WTC11 (cell line): Measurements from ENCODE around the gene CORIN.

Experiments
- ELF4 ChIP-seq: sonication (generic); formaldehyde crosslinking; IDR thresholded peaks from 2 replicates; pipeline ENCODE4 v1.8.1; 2022; ENCODE audit warnings: low read depth, mild to moderate bottlenecking, moderate library complexity, missing genetic modification reagents
- GRHL2 ChIP-seq: fragments of 250-450 bp; sonication (Bioruptor Pico); IDR thresholded peaks from 2 replicates; pipeline ENCODE4 v1.8.0; 2022; ENCODE audit warnings: mild to moderate bottlenecking, moderate library complexity; ENCODE audit not compliant: insufficient replicate concordance, severe bottlenecking
- SMAD4 ChIP-seq: sonication (generic); formaldehyde crosslinking; IDR thresholded peaks from 2 replicates; pipeline ENCODE4 v1.8.0; 2022; ENCODE audit warnings: mild to moderate bottlenecking, missing genetic modification reagents
- TEAD4 ChIP-seq: sonication (generic); formaldehyde crosslinking; IDR thresholded peaks from 2 replicates; pipeline ENCODE4 v1.8.0; 2022; ENCODE audit warnings: mild to moderate bottlenecking, missing genetic modification reagents
- ZNF232 ChIP-seq: sonication (generic); formaldehyde crosslinking; IDR thresholded peaks from 2 replicates; pipeline ENCODE4 v1.8.0; 2022; ENCODE audit warnings: mild to moderate bottlenecking, missing genetic modification reagents
- TF ChIP-seq, protein P1 (sequence below): fragments of 200-600 bp; IDR thresholded peaks from 2 replicates; pipeline ENCODE4 v1.8.0; 2022; ENCODE audit warnings: antibody characterized with exemption
- TF ChIP-seq, protein P2 (sequence below): sonication (generic); formaldehyde crosslinking; IDR thresholded peaks from 2 replicates; pipeline ENCODE4 v1.8.1; 2023; ENCODE audit warnings: mild to moderate bottlenecking, missing genetic modification reagents, moderate library complexity
- TF ChIP-seq, protein P3 (sequence below): sonication (generic); formaldehyde crosslinking; IDR thresholded peaks from 2 replicates; pipeline ENCODE4 v1.8.1; 2022; ENCODE audit warnings: mild to moderate bottlenecking, moderate library complexity, missing genetic modification reagents
- TF ChIP-seq, protein P4 (sequence below): sonication (generic); formaldehyde crosslinking; IDR thresholded peaks from 2 replicates; pipeline ENCODE4 v1.8.0; 2022; ENCODE audit warnings: mild to moderate bottlenecking, missing genetic modification reagents
- TF ChIP-seq, protein P5 (sequence below): sonication (generic); formaldehyde crosslinking; IDR thresholded peaks from 2 replicates; pipeline ENCODE4 v1.8.1; 2023; ENCODE audit warnings: mild to moderate bottlenecking, missing genetic modification reagents, borderline replicate concordance

DNA sequence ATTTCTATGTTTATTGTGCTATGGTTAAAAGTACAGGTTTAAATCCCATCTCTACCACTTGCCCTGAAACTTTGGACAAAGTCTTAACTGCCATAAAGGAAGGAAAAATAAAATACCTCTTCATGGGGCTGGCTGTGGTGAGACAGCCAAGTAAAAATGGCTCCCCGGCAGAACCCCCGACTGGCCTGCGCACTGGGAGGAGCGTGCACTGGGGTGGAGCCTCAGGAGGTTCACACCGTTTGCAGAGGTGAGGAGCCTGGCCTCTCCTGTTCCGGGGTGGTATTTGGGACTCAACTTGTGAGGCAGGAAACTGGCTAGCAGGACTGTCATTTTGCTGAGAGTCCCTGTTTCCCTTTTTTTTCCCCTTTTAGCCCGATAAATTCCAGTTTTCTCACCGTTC lies 47.8 kb downstream of the CORIN start:
- TF ChIP-seq, protein P1, sequence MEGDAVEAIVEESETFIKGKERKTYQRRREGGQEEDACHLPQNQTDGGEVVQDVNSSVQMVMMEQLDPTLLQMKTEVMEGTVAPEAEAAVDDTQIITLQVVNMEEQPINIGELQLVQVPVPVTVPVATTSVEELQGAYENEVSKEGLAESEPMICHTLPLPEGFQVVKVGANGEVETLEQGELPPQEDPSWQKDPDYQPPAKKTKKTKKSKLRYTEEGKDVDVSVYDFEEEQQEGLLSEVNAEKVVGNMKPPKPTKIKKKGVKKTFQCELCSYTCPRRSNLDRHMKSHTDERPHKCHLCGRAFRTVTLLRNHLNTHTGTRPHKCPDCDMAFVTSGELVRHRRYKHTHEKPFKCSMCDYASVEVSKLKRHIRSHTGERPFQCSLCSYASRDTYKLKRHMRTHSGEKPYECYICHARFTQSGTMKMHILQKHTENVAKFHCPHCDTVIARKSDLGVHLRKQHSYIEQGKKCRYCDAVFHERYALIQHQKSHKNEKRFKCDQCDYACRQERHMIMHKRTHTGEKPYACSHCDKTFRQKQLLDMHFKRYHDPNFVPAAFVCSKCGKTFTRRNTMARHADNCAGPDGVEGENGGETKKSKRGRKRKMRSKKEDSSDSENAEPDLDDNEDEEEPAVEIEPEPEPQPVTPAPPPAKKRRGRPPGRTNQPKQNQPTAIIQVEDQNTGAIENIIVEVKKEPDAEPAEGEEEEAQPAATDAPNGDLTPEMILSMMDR = no peak
- TF ChIP-seq, protein P2, sequence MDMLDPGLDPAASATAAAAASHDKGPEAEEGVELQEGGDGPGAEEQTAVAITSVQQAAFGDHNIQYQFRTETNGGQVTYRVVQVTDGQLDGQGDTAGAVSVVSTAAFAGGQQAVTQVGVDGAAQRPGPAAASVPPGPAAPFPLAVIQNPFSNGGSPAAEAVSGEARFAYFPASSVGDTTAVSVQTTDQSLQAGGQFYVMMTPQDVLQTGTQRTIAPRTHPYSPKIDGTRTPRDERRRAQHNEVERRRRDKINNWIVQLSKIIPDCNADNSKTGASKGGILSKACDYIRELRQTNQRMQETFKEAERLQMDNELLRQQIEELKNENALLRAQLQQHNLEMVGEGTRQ (CRISPR knock-in tag) = no peak
- TF ChIP-seq ZNF232 = no peak
- TF ChIP-seq ELF4 = no peak
- TF ChIP-seq, protein P3, sequence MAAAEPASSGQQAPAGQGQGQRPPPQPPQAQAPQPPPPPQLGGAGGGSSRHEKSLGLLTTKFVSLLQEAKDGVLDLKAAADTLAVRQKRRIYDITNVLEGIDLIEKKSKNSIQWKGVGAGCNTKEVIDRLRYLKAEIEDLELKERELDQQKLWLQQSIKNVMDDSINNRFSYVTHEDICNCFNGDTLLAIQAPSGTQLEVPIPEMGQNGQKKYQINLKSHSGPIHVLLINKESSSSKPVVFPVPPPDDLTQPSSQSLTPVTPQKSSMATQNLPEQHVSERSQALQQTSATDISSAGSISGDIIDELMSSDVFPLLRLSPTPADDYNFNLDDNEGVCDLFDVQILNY (CRISPR knock-in tag) = no peak
- TF ChIP-seq, protein P4, sequence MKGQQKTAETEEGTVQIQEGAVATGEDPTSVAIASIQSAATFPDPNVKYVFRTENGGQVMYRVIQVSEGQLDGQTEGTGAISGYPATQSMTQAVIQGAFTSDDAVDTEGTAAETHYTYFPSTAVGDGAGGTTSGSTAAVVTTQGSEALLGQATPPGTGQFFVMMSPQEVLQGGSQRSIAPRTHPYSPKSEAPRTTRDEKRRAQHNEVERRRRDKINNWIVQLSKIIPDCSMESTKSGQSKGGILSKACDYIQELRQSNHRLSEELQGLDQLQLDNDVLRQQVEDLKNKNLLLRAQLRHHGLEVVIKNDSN (CRISPR knock-in tag) = no peak
- TF ChIP-seq GRHL2 (CRISPR knock-in tag) = no peak
- TF ChIP-seq, protein P5, sequence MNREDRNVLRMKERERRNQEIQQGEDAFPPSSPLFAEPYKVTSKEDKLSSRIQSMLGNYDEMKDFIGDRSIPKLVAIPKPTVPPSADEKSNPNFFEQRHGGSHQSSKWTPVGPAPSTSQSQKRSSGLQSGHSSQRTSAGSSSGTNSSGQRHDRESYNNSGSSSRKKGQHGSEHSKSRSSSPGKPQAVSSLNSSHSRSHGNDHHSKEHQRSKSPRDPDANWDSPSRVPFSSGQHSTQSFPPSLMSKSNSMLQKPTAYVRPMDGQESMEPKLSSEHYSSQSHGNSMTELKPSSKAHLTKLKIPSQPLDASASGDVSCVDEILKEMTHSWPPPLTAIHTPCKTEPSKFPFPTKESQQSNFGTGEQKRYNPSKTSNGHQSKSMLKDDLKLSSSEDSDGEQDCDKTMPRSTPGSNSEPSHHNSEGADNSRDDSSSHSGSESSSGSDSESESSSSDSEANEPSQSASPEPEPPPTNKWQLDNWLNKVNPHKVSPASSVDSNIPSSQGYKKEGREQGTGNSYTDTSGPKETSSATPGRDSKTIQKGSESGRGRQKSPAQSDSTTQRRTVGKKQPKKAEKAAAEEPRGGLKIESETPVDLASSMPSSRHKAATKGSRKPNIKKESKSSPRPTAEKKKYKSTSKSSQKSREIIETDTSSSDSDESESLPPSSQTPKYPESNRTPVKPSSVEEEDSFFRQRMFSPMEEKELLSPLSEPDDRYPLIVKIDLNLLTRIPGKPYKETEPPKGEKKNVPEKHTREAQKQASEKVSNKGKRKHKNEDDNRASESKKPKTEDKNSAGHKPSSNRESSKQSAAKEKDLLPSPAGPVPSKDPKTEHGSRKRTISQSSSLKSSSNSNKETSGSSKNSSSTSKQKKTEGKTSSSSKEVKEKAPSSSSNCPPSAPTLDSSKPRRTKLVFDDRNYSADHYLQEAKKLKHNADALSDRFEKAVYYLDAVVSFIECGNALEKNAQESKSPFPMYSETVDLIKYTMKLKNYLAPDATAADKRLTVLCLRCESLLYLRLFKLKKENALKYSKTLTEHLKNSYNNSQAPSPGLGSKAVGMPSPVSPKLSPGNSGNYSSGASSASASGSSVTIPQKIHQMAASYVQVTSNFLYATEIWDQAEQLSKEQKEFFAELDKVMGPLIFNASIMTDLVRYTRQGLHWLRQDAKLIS (CRISPR knock-in tag) = no peak
- TF ChIP-seq SMAD4 (CRISPR knock-in tag) = no peak
- no peak for TF ChIP-seq TEAD4 (CRISPR knock-in tag)
